Adipose tissue (tissue), 3 donors: ENCODE measurements around the gene XYLT1. TPM values are rescaled to one million over a fixed set of nuclear protein-coding genes. Genes with fewer than 3 reads are reported as not detected.
"Not testable (repeated sequence)": the region's sequence is repeated elsewhere in the genome, so short reads cannot be mapped to it uniquely, and the experiment has no call there.

Experiments used
- H3K27ac ChIP-seq: one replicate; pipeline ENCODE4 v1.5.1; 2013; ENCODE audit warnings: low read depth, low read length
- WGBS, 3 donors: extraction: QIAGEN DNeasy Blood & Tissue Kit; methylation state at CpG; one replicate each; pipeline ENCODE4 v1.1.7; 2013; 5-methylcytosine and 5-hydroxymethylcytosine counted together
- polyA plus RNA-seq, 3 donors: library from polyadenylated mRNA; stranded (reverse); fragments of 200-250 nt; gene quantifications; one replicate each; pipeline ENCODE4 v1.2.3, GENCODE V29; 2013
- donor health status: healthy with polysubstance abuse.
- donor health status: Bipolar disorder and iron deficiency.
- donor health status: healthy.

Gene XYLT1
- polyA plus RNA-seq, 3 donors = 2.4 to 10.1 (median 5.7) TPM

DNA sequence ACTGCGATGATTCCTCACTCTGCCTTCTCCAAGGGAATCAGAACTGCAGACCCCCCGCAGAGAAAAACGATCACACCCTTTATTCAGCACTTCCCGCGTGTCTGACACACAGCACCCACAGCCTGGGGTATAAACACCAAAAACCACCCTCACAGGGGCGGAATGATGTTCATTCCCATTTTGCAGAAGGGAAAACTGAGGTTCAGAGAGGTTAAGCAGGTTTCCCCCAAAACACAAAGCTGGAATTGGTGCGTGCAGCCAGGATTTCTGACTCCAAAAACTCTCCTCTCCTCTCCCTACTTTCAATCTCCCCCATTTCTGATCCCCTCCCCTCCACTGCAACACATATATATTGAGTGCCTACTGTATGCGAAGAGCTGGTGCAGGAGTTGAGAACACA lies 55.8 kb downstream of the XYLT1 start:
- no peak overlapping the region for H3K27ac ChIP-seq

DNA sequence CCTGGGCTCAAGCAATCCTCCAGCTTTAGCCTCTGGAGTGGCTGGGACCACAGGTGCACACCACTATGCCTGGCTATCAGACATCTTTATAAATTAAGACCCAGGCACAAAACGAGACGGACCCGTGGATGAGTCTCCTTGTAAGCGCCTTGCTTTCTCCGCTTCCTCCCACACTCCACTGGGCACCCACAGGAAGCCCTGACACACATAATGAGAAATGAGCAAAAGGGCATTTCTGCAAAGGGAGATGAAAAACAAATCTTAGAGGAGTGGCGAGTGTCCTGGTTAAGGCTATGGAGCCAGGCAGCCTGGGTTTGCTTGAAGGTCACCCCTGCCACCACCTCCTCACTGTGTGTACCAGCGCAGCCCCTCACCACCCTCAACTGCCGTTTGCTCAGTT lies 56.3 kb downstream of the XYLT1 start:
- H3K27ac ChIP-seq = no peak overlapping the region
- WGBS, 3 donors = 56 to 75% (median 56%) methylated on average over 8 of the region's 8 CpGs

More for the DNA sequence above, 55.8 kb downstream of the XYLT1 start:
- 94 to 97% (median 95%) methylated on average over 8 of the region's 8 CpGs for WGBS, 3 donors

DNA sequence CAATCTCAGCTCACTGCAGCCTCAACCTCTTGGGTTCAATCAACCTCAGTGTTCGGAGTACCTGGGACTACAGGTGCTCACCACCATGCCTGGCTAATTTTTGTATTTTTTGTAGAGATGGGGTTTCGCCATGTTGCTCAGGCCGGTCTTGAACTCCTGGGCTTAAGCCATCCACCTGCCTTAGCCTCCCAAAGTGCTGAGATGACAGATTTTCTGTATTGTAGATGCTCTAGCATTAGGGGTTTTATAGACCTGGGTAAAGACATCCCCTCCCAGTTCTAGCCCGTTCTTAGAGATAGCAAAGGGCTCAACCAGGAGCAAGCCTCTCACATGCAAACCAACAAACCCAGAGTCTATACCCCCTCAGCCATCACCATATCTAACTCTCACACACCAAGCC lies 57.3 kb downstream of the XYLT1 start:
- H3K27ac ChIP-seq = no peak overlapping the region
- WGBS, 3 donors = 91 to 95% (median 93%) methylated on average over 4 of the region's 4 CpGs

DNA sequence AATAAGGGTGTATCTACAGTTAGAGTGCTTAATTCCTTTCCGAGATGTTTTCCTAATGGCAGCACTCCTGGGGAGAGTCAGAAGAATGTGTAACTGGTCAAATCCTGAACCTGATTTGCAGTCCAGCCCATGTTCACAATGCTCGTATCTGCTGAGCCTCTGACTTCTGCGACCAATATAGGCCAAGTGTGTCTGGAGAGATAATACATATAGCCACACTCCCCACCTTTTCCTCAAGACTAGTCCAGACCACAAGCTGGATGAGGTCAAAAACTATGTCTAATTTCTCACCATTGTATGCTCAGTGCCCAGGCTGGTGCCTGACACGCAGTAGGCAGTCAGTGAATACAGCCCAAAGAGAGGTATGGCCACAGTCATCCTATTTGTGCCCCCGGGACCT lies 58.0 kb downstream of the XYLT1 start:
- 87 to 96% (median 89%) methylated on average over 5 of the region's 5 CpGs for WGBS, 3 donors
- no peak overlapping the region for H3K27ac ChIP-seq

DNA sequence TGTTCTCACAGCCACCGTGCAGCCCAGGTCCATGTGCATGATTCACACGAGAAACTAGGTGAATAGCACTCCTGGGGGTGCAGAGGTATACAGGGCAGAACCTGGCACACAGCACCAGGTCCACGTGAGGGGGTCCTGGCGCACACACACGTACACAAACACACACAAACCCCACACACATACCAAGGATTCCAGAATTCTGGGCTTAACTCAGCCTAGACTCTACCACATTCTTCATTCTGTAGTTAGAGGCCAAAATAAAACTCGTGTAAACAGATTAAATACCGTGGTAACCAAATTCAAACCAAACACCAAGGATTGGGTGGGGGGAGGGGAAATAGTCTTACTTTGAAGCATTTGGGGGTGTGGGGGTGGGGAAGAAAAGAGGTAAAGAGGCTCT lies 58.5 kb downstream of the XYLT1 start:
- no peak overlapping the region for H3K27ac ChIP-seq
- WGBS, 3 donors = 65 to 76% (median 71%) methylated on average over 7 of the region's 7 CpGs

DNA sequence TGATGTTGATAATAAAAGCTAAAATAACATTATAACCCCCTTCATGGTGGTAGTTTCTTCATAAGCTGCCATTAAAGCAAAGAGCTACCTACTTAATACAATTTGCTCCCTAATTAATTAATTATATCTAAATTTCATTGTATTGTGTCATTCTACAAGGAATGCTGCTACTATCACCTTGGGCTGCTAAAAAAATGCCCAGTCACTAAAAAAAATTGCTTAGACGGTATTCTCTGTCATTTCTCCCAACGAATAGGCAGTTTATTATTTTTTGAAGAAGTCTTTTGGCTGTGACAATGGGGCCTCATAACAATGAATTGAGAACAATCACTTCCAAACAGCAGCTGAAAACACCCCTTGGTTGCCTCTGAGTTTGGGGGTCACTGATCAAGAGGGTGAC lies 59.5 kb downstream of the XYLT1 start:
- H3K27ac ChIP-seq = no peak overlapping the region
- WGBS, 3 donors = 79 to 93% (median 86%) methylated on average over 2 of the region's 2 CpGs

DNA sequence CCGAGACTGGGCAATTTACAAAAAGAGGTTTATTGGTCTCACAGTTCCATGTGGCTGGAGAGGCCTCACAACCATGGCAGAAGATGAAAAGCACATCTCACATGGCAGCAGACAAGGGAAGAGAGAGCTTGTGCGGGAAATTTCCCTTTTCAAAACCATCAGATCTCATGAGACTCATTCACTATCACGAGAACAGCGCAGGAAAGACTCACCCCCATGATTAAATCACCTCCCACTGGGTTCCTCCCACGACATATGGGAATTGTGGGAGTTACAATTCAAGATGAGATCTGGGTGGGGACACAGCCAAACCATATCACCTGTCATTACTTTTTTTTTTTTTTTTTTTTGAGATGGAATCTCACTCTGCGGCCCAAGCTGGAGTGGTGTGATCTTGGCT lies 60.4 kb downstream of the XYLT1 start:
- 79 to 90% (median 84%) methylated on average over 6 of the region's 6 CpGs for WGBS, 3 donors
- not testable (repeated sequence) for H3K27ac ChIP-seq

DNA sequence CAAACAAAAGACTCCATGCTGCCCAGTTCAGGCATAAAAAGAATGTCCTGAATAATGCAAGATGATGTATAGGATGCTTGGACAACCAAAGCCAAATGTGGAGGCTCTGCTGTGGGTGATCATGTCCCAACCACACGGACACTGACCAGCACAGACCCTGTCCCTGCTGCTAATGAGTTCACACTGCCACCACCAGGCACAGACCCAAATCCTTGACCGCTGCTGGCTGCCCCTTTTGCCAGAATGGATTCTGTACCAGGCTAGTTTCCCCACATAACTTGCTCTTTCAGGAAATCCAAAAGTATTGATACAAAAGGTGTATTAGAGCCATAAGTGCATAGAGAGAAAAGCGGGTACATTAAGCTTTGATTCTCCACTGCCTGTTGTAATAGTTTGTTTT lies 60.9 kb downstream of the XYLT1 start:
- no peak overlapping the region for H3K27ac ChIP-seq
- WGBS, 3 donors = 96 to 100% (median 97%) methylated on average over 3 of the region's 3 CpGs

DNA sequence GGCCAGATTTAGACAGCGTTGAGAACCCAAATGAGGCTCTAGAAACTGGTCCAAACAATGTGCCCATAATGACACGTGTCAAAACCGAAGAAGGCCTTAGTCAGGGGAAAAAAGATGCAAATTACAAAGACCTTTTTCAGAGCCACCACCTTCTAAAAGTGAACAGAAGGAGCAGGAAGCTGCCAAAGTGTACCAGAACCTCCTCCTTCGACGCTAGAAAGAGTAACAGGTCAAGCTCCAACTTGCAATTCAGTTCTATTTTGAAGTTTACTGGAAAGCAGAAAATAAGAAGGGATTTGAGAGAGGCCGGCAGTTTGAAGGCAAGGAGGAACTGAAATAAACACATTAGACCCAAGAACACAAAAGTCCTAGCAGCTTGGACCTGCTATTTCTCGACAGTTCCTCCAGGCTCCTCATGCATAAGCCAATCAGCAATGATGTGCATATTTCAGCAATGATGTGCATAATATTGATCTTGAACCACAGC lies 61.8 kb downstream of the XYLT1 start:
- 77 to 92% (median 85%) methylated on average over 7 of the region's 7 CpGs for WGBS, 3 donors

DNA sequence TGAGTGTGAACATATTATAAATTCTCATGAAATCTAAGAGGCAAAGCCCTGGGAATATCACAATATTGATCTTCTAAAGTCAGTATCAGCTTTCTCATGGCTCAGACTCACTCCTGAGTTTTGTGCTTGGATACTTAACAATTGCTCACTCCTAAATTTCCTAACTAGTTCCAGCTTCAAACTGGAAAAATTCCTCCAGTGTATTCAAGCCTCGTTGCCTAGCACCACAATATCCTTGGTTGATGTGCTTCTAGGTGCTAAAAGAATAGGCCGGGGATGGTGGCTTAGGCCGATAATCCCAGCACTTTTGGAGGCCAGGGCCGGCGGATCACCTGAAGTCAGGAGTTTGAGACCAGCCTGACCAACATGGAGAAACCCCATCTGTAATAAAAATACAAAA lies 62.5 kb downstream of the XYLT1 start:
- 94 to 98% (median 97%) methylated on average over 5 of the region's 5 CpGs for WGBS, 3 donors
- H3K27ac ChIP-seq = no peak overlapping the region

More for the DNA sequence above, 61.8 kb downstream of the XYLT1 start:
- no peak overlapping the region for H3K27ac ChIP-seq

DNA sequence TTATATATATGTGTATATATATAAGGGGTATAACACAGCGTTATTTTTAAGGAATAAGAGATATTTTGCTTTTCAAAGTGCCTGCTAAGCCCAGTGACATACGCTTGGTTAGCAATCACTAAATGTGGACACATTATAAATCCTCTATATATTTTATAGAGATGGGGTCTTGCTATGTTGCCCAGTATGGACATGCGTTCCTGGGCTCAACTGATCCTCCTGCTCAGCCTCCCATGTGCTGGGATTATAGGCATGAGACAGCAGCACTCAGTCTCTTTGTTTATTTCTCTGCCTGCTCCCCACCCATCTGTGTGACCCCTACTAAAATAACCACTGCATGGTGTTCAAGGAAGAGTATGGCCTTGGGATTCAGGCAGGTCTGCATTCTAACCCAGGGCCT lies 63.4 kb downstream of the XYLT1 start:
- H3K27ac ChIP-seq = no peak overlapping the region

DNA sequence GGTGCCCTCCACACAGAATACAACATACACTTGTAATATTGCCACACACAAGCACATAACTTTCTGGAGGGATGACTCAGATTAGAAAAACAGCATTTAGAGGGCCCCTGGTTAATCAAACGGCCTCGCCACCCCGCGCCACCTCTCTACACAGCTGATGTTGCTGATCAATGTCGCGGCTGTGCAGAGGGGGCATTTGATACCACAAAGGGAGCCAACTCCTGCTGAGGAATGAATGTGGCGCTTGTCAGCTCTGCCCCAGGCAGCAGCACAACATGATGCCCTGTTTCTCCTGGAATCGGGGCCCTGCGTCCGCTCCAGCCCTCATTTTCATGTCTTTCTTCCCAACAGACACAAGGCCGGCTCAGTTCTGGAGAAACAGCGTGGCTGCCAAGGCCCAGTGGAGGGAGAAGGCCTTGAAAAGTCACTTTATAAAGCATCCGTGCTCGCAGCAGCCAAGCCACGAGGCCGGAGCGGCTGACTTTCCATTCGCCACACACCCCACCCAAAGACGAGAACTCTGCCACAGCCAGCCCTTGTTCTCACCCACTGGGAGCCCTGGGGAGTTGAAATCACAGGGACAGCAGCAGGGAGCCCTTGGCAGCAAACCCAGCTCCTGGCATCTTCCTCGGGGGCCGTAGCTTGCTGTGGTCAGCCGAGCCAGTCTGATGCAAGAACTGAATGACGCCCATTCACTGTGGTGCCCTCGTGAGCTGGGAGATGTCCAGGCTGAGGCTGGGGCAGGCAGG lies 65.6 kb downstream of the XYLT1 start:
- WGBS, 3 donors = 64 to 71% (median 66%) methylated on average over 24 of the region's 24 CpGs
- no peak overlapping the region for H3K27ac ChIP-seq

More for the DNA sequence above, 63.4 kb downstream of the XYLT1 start:
- 91 to 98% (median 97%) methylated on average over 3 of the region's 3 CpGs for WGBS, 3 donors

DNA sequence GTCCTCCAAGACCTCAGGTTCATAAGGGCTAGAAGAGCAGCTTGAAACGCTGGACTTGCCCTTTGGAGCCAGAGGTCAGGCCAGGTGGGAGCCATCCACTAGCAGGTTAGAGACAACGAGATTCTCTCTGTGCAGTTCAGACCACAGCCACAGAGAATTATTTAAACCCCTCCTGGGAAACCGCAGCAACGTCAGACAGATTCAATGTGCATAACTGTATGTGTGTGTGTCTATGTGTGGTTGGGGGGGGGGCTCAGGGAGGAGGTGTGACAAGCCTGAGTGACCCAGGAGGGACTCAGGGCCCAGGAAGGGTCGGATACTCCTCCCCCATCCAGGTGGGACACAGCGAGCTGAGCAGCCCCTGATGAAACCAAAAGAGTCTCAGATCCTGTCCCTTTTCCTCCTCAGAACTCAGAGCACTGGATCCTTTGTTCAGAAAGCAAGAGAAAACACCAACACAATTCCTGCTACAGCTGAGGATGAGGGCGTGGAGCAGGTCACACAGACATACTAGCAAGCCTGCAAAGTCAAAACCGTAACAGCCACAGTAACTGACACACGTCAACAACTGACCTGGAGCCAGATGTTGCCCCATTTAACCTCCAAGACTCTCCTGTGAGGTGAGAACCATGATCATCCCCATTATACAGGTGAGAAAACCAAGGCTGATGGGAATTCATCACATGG lies 66.8 kb downstream of the XYLT1 start:
- H3K27ac ChIP-seq = no peak overlapping the region
- WGBS, 3 donors = 85 to 95% (median 92%) methylated on average over 9 of the region's 9 CpGs

DNA sequence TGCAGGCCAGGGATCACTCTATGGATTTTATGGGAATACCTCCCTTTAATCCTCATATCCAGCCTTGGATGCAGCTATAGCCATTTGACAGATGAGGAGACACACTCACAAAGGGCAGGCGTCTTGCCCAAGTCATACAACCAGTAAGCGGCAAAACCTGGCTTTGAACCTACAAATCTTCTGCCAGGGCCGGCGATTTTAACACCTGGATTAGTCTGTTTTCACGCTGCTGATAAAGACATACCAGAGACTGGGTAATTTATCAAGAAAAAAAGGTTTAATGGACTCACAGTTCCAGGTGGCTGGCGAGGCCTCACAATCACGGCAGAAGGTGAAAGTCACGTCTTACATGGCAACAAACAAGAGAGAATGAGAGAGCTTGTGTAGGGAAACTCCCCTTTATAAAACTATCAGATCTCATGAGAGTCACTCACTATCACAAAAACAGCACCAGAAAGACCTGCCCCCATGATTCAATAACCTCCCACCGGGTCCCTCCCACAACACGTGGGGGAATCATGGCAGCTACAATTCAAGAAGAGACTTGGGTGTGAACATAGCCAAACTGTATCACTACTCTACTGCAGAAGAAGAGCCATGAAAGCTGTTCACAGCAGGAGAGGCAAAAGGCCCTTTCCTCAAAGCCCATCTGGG lies 67.5 kb downstream of the XYLT1 start:
- 59 to 88% (median 86%) methylated on average over 10 of the region's 10 CpGs for WGBS, 3 donors
- H3K27ac ChIP-seq = no peak overlapping the region

DNA sequence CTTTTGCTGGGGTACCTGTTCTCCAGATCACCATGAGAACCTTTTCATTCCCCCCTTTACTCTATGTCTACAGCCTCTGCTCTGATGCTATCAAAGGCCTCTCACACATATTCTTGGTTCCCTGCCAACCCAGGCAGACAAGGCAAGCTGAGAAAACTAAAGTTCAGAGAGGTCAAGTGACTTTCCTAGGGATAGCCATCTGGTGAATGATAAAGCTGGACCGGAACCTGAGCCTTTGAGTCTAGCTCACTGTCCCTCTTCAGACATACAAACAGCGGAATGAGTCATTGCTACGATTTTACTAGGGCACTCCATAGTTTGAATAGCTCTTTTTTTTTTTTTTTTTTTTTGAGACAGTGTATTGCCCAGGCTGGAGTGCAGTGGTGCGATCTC lies 73.3 kb downstream of the XYLT1 start:
- H3K27ac ChIP-seq = no peak overlapping the region
- 32 to 71% (median 53%) methylated on average over 4 of the region's 4 CpGs for WGBS, 3 donors

DNA sequence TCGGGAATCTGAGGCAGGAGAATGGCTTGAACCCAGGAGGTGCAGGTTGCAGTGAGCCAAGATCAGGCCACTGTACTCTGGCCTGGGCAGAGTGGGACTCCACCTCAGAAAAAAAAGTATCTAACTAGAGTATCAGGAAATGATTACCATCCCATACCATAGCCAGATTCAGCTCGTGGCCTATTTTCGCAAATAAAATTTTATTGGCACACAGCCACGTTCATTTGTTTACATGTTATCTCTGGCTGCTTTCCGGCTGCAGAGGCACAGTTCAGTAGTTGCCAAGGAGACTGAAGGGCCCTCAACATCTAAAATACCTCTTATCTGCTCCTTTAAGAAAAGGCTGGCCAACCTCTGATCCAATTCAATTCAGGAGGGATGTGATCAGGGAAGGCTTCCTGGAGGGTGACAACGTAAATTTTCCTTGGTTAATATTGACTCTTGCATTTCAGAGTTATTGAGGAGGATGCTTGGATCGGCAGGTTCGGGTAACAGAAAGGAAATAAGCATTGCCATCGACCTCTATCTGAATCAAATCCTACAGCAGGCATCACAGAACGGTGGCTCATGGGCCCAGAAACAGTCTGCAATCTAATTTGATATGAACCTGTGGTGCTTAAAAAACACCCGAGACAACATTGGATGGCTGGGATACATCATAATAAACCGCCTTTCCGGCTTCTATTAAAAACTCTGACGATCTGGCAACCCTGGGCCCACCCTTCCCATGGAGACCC lies 73.8 kb downstream of the XYLT1 start:
- WGBS, 3 donors = 26 to 54% (median 44%) methylated on average over 14 of the region's 14 CpGs
- H3K27ac ChIP-seq = no peak overlapping the region

DNA sequence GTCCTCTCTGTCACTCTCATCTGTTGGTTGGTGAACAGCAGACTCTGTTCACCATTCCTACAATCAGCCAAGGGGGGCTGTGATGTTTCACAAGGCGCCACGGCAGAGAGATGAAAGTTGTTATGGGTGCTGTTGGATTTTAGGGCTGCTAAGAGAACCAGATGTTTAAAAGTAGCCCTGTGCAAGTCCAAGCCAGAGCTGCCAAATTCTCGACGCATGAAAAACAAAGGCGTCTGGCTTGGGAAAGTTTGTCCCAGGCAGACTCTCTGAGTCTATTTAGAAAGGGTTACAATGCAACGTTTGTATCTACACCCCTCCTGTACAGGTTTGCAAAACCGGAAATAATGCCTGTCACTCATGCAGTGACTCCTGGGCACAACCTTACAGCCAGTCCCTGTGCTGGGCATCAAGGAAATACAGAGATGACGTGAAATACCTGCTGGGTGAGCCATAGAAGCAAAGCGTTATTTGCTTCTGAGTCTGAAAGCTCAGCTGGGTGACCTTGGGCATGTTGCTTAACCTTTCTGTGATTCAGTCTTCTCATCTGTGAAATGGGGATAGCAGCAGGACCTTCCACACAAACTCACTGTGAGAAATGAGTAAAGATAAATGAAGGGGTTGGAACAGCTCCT lies 74.8 kb downstream of the XYLT1 start:
- H3K27ac ChIP-seq = no peak overlapping the region
- 32 to 65% (median 55%) methylated on average over 9 of the region's 9 CpGs for WGBS, 3 donors
